H1 (cell line): ENCODE results near the gene LAMC3. TPM values are rescaled to one million over a fixed set of nuclear protein-coding genes. Genes with fewer than 3 reads are reported as not detected.

Source experiments
- CTCF ChIA-PET: fragments of 300-600 bp; sonication (Branson Sonifier 250); formaldehyde crosslinking; loops from one replicate; lab custom pipeline; 2021; ENCODE audit not compliant: partially characterized antibody; lab: Charles Lee
- POLR2A ChIA-PET: fragments of 300-600 bp; sonication (Branson Sonifier 250); formaldehyde crosslinking; loops from one replicate; lab custom pipeline; 2021; ENCODE audit warnings: inconsistent platforms; ENCODE audit not compliant: partially characterized antibody; lab: Charles Lee
- DNase-seq, 2 experiments: peaks; one replicate each; pipeline versions ENCODE4 v3.0.0 to v3.0.0-alpha.2; 2010 to 2022; ENCODE audit warnings: low spot score in 2 of 2, low read depth in 1 of 2, mixed read lengths in 1 of 2
- FAIRE-seq: peaks from 2 replicates; lab custom pipeline; 2011; peaks lifted over from hg19 to GRCh38; lab: Jason Lieb, UNC
- H2AFZ ChIP-seq: 2 replicates; pipeline ENCODE4 v1.8.1; 2012; ENCODE audit warnings: low read length, inconsistent platforms
- H2AK5ac ChIP-seq: 2 replicates; pipeline ENCODE4 v1.6.1; 2013; ENCODE audit warnings: low read depth, low read length
- H2BK120ac ChIP-seq: replicated peaks from 2 replicates; pipeline ENCODE3; 2013; ENCODE audit warnings: low read depth, low read length, inconsistent platforms
- H2BK12ac ChIP-seq: 2 replicates; pipeline ENCODE4 v1.6.1; 2013; ENCODE audit warnings: low read depth, low read length
- H2BK15ac ChIP-seq: 2 replicates; pipeline ENCODE4 v1.6.1; 2013; ENCODE audit warnings: low read length
- H2BK20ac ChIP-seq: 2 replicates; pipeline ENCODE4 v1.6.1; 2013; ENCODE audit warnings: low read length
- H2BK5ac ChIP-seq: 2 replicates; pipeline ENCODE4 v1.6.1; 2013; ENCODE audit warnings: low read depth, low read length
- H3K14ac ChIP-seq: 2 replicates; pipeline ENCODE4 v1.6.1; 2013; ENCODE audit warnings: inconsistent platforms; ENCODE audit not compliant: insufficient read length
- H3K18ac ChIP-seq: 2 replicates; pipeline ENCODE4 v1.6.1; 2013; ENCODE audit warnings: low read length; ENCODE audit errors: extremely low read depth
- H3K23ac ChIP-seq: 2 replicates; pipeline ENCODE4 v1.6.1; 2013; ENCODE audit warnings: inconsistent platforms; ENCODE audit not compliant: insufficient read length
- H3K23me2 ChIP-seq: 2 replicates; pipeline ENCODE4 v1.6.1; 2013; ENCODE audit warnings: low read depth, low read length
- H3K27ac ChIP-seq: 2 replicates; pipeline ENCODE4 v1.6.1; 2011; ENCODE audit warnings: low read depth, low read length, inconsistent platforms
- H3K27me3 ChIP-seq, 4 experiments: replicated peaks in 1 of 4; 1 replicate in 1 of 4; 2 replicates in 3 of 4; pipeline versions ENCODE4 v1.6.1 to v1.8.1; 2011 to 2013; ENCODE audit warnings: low read length in 3 of 4, mild to moderate bottlenecking in 3 of 4, inconsistent platforms in 2 of 4, mixed read lengths in 2 of 4, moderate library complexity in 1 of 4; ENCODE audit not compliant: control insufficient read depth in 3 of 4, insufficient read depth in 3 of 4; ENCODE audit errors: extremely low read depth in 1 of 4
- H3K36me3 ChIP-seq, 4 experiments: 2 replicates each; pipeline versions ENCODE4 v1.6.1 to v1.8.1; 2011 to 2013; ENCODE audit warnings: mild to moderate bottlenecking in 4 of 4, low read length in 3 of 4, moderate library complexity in 2 of 4, control low read depth in 1 of 4, inconsistent platforms in 1 of 4; ENCODE audit not compliant: insufficient read depth in 4 of 4, control insufficient read depth in 2 of 4
- H3K4ac ChIP-seq: replicated peaks from 2 replicates; pipeline ENCODE3; 2013; ENCODE audit warnings: low read length, low read depth, mixed read lengths, inconsistent platforms; ENCODE audit not compliant: insufficient read length
- H3K4me1 ChIP-seq, 4 experiments: replicated peaks in 1 of 4; 1 replicate in 1 of 4; 2 replicates in 3 of 4; pipeline versions ENCODE4 v1.6.1 to v1.8.1; 2011 to 2013; ENCODE audit warnings: low read length in 3 of 4, inconsistent platforms in 2 of 4, mixed read lengths in 1 of 4; ENCODE audit not compliant: insufficient read depth in 4 of 4, control insufficient read depth in 3 of 4
- H3K4me2 ChIP-seq, 2 experiments: 2 replicates each; pipeline versions ENCODE4 v1.6.1 to v1.8.1; 2011 to 2013; ENCODE audit warnings: low read depth in 2 of 2, low read length in 2 of 2, control low read depth in 1 of 2, inconsistent platforms in 1 of 2, mild to moderate bottlenecking in 1 of 2; ENCODE audit not compliant: insufficient read depth in 1 of 2
- H3K4me3 ChIP-seq, 4 experiments: fragments of 200-600, 300-600 bp in 1 of 4; sonication (generic), shearing (Covaris generic), sonication (Bioruptor Twin) in 1 of 4; 2 replicates each; pipeline versions ENCODE4 v1.5.1 to v1.8.1; 2011 to 2016; ENCODE audit warnings: low read length in 4 of 4, low read depth in 3 of 4, control low read depth in 2 of 4, inconsistent platforms in 2 of 4, mild to moderate bottlenecking in 2 of 4, mixed read lengths in 1 of 4, moderate library complexity in 1 of 4; ENCODE audit not compliant: insufficient read depth in 2 of 4; ENCODE audit errors: extremely low read depth in 1 of 4
- H3K56ac ChIP-seq: replicated peaks from 2 replicates; pipeline ENCODE3; 2013; ENCODE audit warnings: low read depth, mild to moderate bottlenecking, mixed read lengths, low read length, inconsistent platforms; ENCODE audit not compliant: insufficient read length
- H3K79me1 ChIP-seq: 2 replicates; pipeline ENCODE4 v1.6.1; 2013; ENCODE audit warnings: low read depth, low read length, control low read depth
- H3K79me2 ChIP-seq, 2 experiments: 2 replicates each; pipeline versions ENCODE4 v1.6.1 to v1.8.1; 2012 to 2013; ENCODE audit warnings: low read length in 2 of 2, mild to moderate bottlenecking in 2 of 2, inconsistent platforms in 1 of 2; ENCODE audit not compliant: insufficient read depth in 2 of 2, control insufficient read depth in 1 of 2
- H3K9ac ChIP-seq, 4 experiments: replicated peaks in 1 of 4; 1 replicate in 1 of 4; 2 replicates in 3 of 4; pipeline versions ENCODE4 v1.6.1 to v1.8.1; 2011 to 2013; ENCODE audit warnings: low read depth in 3 of 4, low read length in 3 of 4, control low read depth in 2 of 4, mild to moderate bottlenecking in 2 of 4, moderate library complexity in 2 of 4, inconsistent platforms in 1 of 4; ENCODE audit errors: extremely low read depth in 1 of 4
- H3K9me3 ChIP-seq, 2 experiments: 2 replicates each; pipeline versions ENCODE4 v1.6.1 to v1.8.1; 2012 to 2013; ENCODE audit warnings: mild to moderate bottlenecking in 2 of 2, moderate library complexity in 2 of 2, control low read depth in 1 of 2, inconsistent platforms in 1 of 2, low read depth in 1 of 2, low read length in 1 of 2, mixed read lengths in 1 of 2; ENCODE audit not compliant: insufficient read depth in 2 of 2
- H4K20me1 ChIP-seq, 2 experiments: replicated peaks in 1 of 2; 2 replicates each; pipeline versions ENCODE3 to v1.8.1; 2011 to 2013; ENCODE audit warnings: inconsistent platforms in 2 of 2, low read length in 2 of 2, mild to moderate bottlenecking in 1 of 2; ENCODE audit not compliant: insufficient read depth in 2 of 2, control insufficient read depth in 1 of 2
- H4K5ac ChIP-seq: 2 replicates; pipeline ENCODE4 v1.6.1; 2013; ENCODE audit warnings: low read length, low read depth, mixed read lengths, inconsistent platforms; ENCODE audit not compliant: insufficient read length
- H4K8ac ChIP-seq: 2 replicates; pipeline ENCODE4 v1.8.0; 2013; ENCODE audit warnings: mild to moderate bottlenecking, moderate library complexity, low read length, inconsistent platforms; ENCODE audit not compliant: insufficient read depth; ENCODE audit errors: extremely low read depth
- H4K91ac ChIP-seq: replicated peaks from 2 replicates; pipeline ENCODE3; 2013; ENCODE audit warnings: low read length, mixed read lengths, inconsistent platforms; ENCODE audit not compliant: insufficient read length
- CTCF ChIP-seq, 3 experiments: IDR thresholded peaks; 1 replicate in 2 of 3; 2 replicates in 1 of 3; pipeline versions ENCODE4 v1.5.1 to v1.6.1; 2011; ENCODE audit warnings: low read length in 3 of 3, mild to moderate bottlenecking in 3 of 3, inconsistent platforms in 2 of 3, low read depth in 1 of 3, moderate library complexity in 1 of 3; ENCODE audit not compliant: insufficient read depth in 1 of 3; ENCODE audit errors: control extremely low read depth in 1 of 3
- RXRA ChIP-seq: IDR thresholded peaks from 2 replicates; pipeline ENCODE4 v1.6.1; 2011; ENCODE audit warnings: low read depth, mild to moderate bottlenecking, low read length, moderate library complexity; ENCODE audit not compliant: insufficient read depth
- WGBS, 2 experiments: shearing (Covaris generic) in 1 of 2; methylation state at CpG; one replicate each; pipeline versions ENCODE4 v1.1.6 to v1.1.7; 2013 to 2015; ENCODE audit warnings: low lambda C conversion rate in 2 of 2, mixed read lengths in 2 of 2, inconsistent platforms in 1 of 2, low coverage in 1 of 2, missing lambda C conversion rate in 1 of 2; ENCODE audit not compliant: insufficient replicate concordance in 2 of 2, insufficient coverage in 1 of 2, insufficient read length in 1 of 2; ENCODE audit errors: extremely low coverage in 1 of 2, missing lambda C conversion rate in 1 of 2; 5-methylcytosine and 5-hydroxymethylcytosine counted together
- polyA plus RNA-seq, 7 experiments: library from polyadenylated mRNA; depleted of rRNA in 3 of 7; stranded (reverse) in 5 of 7; unstranded in 2 of 7; fragments of >200 nt in 5 of 7; fragments of 200-250 nt in 2 of 7; gene quantifications; 1 replicate in 5 of 7; 2 replicates in 1 of 7; 4 replicates in 1 of 7; pipeline versions ENCODE4 v1.2.1 to v1.2.3, GENCODE V29; 2011 to 2013; ENCODE audit warnings: missing spikeins in 2 of 7, mixed read lengths in 2 of 7
- total RNA-seq: library from RNA; stranded (reverse); fragmentation: NEBNext Ultra II Directional; extraction: Animal tissue kit (Norgen Biotek cat#: 25700); gene quantifications from 2 replicates; pipeline ENCODE4 v1.2.1, GENCODE V29; 2021

LAMC3 gene
- total and polyA plus RNA-seq, 2 of the 8 experiments (the other 6 are each of a cell fraction or from before 2014, with no cell fraction given) = 9.3 to 12.3 TPM

- H3K18ac ChIP-seq = no peak overlapping the region
- H2BK20ac ChIP-seq = no peak overlapping the region
- TF ChIP-seq CTCF (IDR thresholded peaks at IDR 0.05; ENCODE audit: control extremely low read depth in 1 of 3, insufficient read depth in 1 of 3, low read depth in 1 of 3, low read length in 3 of 3) (peak in 2 of 3 experiments; percentile 9 to 12; a peak in 2 of 4 replicates), RXRA (no peak)
- TF ChIP-seq, all 59 proteins: peak for 1
- Histone ChIP-seq H4K5ac (no peak overlapping the region), H4K91ac (no peak overlapping the region), H3K79me1 (no peaks in the 10 kb centered on the region), H3K14ac (no peak overlapping the region), H3K27me3 (no peaks in the 10 kb centered on the region; a peak in 1 of 7 replicates), H2BK120ac (no peak overlapping the region), H2BK5ac (no peak overlapping the region), H3K9me3 (no peaks in the 10 kb centered on the region), H3K4me3 (no peak overlapping the region), H3K27ac (no peak overlapping the region), H2BK15ac (no peak overlapping the region), H2AFZ (no peak overlapping the region), H3K36me3 (no peaks in the 10 kb centered on the region), H3K4me1 (peaks cover 0 to 3% (median 0%) of the 10 kb centered on the region in 4 experiments; a peak in 1 of 7 replicates), H3K23ac (no peak overlapping the region), H3K4ac (no peak overlapping the region), H4K20me1 (no peaks in the 10 kb centered on the region), H3K56ac (no peak overlapping the region), H4K8ac (no peak overlapping the region), H3K23me2 (peaks cover 4% of the 10 kb centered on the region; the same call in 1 of the 2 replicates), H3K79me2 (no peaks in the 10 kb centered on the region), H2BK12ac (no peak overlapping the region), H3K4me2 (no peak overlapping the region), H3K9ac (no peak overlapping the region), H2AK5ac (no peak overlapping the region)
- ChIA-PET POLR2A (interaction anchor here (1.0 kb wide), 1 partner anchor 10 kb away, joined by 4 read pairs; no protein-coding TSS in a partner anchor), CTCF (interaction anchor here (0.8 to 3.3 kb wide), 17 partner anchors 10 to 241 kb away, joined by 3 to 17 read pairs (median 4); no protein-coding TSS in a partner anchor)
- FAIRE-seq = no peak
- WGBS, 2 experiments = 81% methylated on average over 18 of the region's 19 CpGs; no CpG with 5 or more reads in 1 of the 2 experiments
- DNase-seq = no peak
Measured at GRCh38 chr9:130972957-130973685, 35.9 kb upstream of the LAMC3 start.
